ENCODE data around the gene USP1. TPM values are rescaled to one million over a fixed set of nuclear protein-coding genes. Genes with fewer than 3 reads are reported as not detected.

Gene USP1
- total RNA-seq, 2 experiments from 2014 or later: 68.4 to 69.7 TPM

DNA sequence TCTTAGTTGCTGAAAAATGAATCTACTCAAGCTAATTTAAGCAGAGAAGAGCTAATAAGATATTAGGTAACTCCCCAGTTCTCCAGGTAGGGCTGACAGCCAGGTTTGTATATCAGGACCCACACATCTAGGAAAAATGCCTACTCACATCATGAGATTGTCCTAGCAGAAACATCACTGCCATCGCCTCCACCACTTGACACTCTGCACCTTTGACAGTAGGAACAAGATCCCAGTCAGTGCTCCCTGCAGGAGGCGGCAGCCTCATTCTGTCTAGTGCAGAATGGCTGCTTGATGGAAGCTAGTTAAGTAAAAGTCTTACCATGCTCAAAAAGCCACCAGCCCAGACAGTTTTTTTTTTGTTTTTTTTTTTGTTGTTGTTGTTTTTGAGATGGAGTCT, 31.6 kb upstream of the USP1 start:
- ChIA-PET CTCF (interaction anchor here (0.6 to 8.2 kb wide), 5 partner anchors 8 to 1265 kb away, joined by 3 to 69 read pairs (median 4); no protein-coding TSS in a partner anchor), POLR2A (interaction anchor here (0.7 kb wide), 1 partner anchor 15 kb away, joined by 3 read pairs; no protein-coding TSS in a partner anchor)
- Mint-ChIP-seq H3K4me3 (no peak overlapping the region), H3K27ac (no peak overlapping the region), H3K9me3 (no peaks in the 10 kb centered on the region), H3K4me1 (ENCODE audit: low read depth) (no peaks in the 10 kb centered on the region), H3K27me3 (no peaks in the 10 kb centered on the region), H3K36me3 (no peaks in the 10 kb centered on the region)
- intact Hi-C loops (cut with micrococcal nuclease): no loop called here
- DNase-seq: no peak

GRCh38 chr1:62406576-62406975, 30.3 kb upstream of the USP1 start:
- Mint-ChIP-seq H3K27me3 (no peaks in the 10 kb centered on the region), H3K4me1 (ENCODE audit: low read depth) (no peaks in the 10 kb centered on the region), H3K36me3 (no peaks in the 10 kb centered on the region), H3K9me3 (no peaks in the 10 kb centered on the region), H3K4me3 (no peak overlapping the region), H3K27ac (no peak overlapping the region)
- no peak for DNase-seq
- ChIA-PET POLR2A (no interaction called here), CTCF (interaction anchor here (0.6 to 8.2 kb wide), 10 partner anchors 9 to 324 kb away, joined by 3 to 69 read pairs (median 3); no protein-coding TSS in a partner anchor)
- intact Hi-C loops (cut with micrococcal nuclease): no loop called here

GRCh38 chr1:62407398-62408009, 29.3 kb upstream of the USP1 start:
- Mint-ChIP-seq H3K4me1 (ENCODE audit: low read depth) (no peaks in the 10 kb centered on the region), H3K36me3 (no peaks in the 10 kb centered on the region), H3K27me3 (no peaks in the 10 kb centered on the region), H3K27ac (no peak overlapping the region), H3K4me3 (no peak overlapping the region), H3K9me3 (no peaks in the 10 kb centered on the region)
- POLR2A ChIA-PET: no interaction called here
- DNase-seq: no peak
- CTCF ChIA-PET: interaction anchor here (0.6 to 8.2 kb wide), 9 partner anchors 13 to 324 kb away, joined by 3 to 69 read pairs (median 3); no protein-coding TSS in a partner anchor
- intact Hi-C loops (cut with micrococcal nuclease): loop anchor here (1.0 kb wide), 2 partner anchors 232 to 325 kb away; no protein-coding TSS in a partner anchor

- POLR2A ChIA-PET: no interaction called here
- intact Hi-C loops (cut with micrococcal nuclease): no loop called here
- Mint-ChIP-seq H3K4me1 (ENCODE audit: low read depth) (no peaks in the 10 kb centered on the region), H3K9me3 (no peaks in the 10 kb centered on the region), H3K4me3 (no peak overlapping the region), H3K36me3 (no peaks in the 10 kb centered on the region), H3K27ac (no peak overlapping the region), H3K27me3 (peaks cover 2% of the 10 kb centered on the region)
- DNase-seq: no peak
- CTCF ChIA-PET: interaction anchor here (0.7 kb wide), 1 partner anchor 240 kb away, joined by 3 read pairs; no protein-coding TSS in a partner anchor
Measured at GRCh38 chr1:62415687-62416086, 21.2 kb upstream of the USP1 start.

- ChIA-PET POLR2A (no interaction called here), CTCF (interaction anchor here (0.8 to 1.0 kb wide), 2 partner anchors 11 to 14 kb away, joined by 3 to 4 read pairs; no protein-coding TSS in a partner anchor)
- H3K4me1 Mint-ChIP-seq (ENCODE audit: low read depth): no peaks in the 10 kb centered on the region
Measured at GRCh38 chr1:62417351-62417999, 19.4 kb upstream of the USP1 start.

DNA sequence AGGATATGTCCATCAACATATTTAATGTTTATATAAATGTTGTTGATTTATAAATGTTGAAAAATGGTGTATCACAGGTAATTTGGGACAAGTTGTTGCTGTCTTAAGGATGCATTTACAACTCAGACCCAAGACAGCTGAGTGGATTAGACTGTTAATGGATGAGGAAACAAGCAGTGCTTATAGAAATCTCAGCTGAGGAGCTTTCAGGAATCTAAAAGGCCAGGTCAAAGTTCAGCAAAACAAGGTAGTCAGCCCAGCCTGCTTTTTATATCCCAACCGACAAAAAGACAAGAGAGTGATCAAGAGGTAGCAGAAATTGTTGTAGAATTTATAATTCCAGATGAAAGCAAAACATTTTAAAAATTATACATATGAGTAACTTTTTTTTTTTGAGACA, 16.6 kb upstream of the USP1 start:
- POLR2A ChIA-PET: interaction anchor here (0.6 kb wide), 1 partner anchor 15 kb away, joined by 3 read pairs; no protein-coding TSS in a partner anchor
- no peaks in the 10 kb centered on the region for H3K4me1 Mint-ChIP-seq (ENCODE audit: low read depth)
- CTCF ChIA-PET: interaction anchor here (0.7 kb wide), 1 partner anchor 17 kb away, joined by 4 read pairs; no protein-coding TSS in a partner anchor

More at GRCh38 chr1:62417351-62417999, 19.4 kb upstream of the USP1 start:
- intact Hi-C loops (cut with micrococcal nuclease): no loop called here
- Mint-ChIP-seq H3K27me3 (peaks cover 2% of the 10 kb centered on the region), H3K9me3 (no peaks in the 10 kb centered on the region), H3K27ac (no peak overlapping the region), H3K4me3 (no peak overlapping the region), H3K36me3 (no peaks in the 10 kb centered on the region)
- DNase-seq: no peak

DNA sequence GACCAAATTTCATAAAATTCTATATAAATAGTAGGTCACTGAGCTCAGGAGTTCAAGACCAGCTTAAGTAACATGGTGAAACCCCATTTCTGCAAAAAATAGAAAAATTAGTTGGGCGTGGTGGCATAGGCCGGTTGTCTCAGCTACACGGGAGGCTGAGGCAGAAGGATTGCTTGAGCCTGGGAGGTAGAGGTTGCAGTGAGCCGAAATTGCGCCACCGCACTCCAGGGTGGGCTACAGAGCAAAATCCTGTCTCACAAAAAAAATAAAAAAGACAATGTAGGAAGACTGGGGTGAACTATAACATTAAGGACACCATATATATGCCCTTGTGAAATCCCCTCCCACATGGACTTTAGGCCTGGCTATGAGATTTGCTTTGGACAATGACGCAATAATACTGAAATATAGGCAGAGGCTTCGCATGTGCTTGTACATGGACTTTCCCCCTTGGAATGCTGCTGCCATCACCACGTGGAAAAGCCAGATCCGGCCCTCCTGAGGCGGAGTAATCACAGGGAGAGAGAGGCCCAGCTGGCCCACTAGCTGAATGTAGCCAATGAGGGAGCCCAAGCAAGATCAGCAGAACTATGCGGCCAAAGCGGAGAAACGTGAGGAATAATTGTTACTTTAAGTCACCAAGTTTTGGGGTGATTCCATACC, 13.1 kb upstream of the USP1 start:
- CTCF ChIA-PET: no interaction called here
- H3K36me3 Mint-ChIP-seq: no peaks in the 10 kb centered on the region
- H3K27ac Mint-ChIP-seq: no peak overlapping the region
- H3K27me3 Mint-ChIP-seq: no peaks in the 10 kb centered on the region
- no peaks in the 10 kb centered on the region for H3K4me1 Mint-ChIP-seq (ENCODE audit: low read depth)
- POLR2A ChIA-PET: no interaction called here
- no peak overlapping the region for H3K4me3 Mint-ChIP-seq
- DNase-seq: no peak
- H3K9me3 Mint-ChIP-seq: no peaks in the 10 kb centered on the region
- intact Hi-C loops (cut with micrococcal nuclease): no loop called here

More for the DNA sequence above, 16.6 kb upstream of the USP1 start:
- Mint-ChIP-seq H3K4me3 (no peak overlapping the region), H3K27ac (no peak overlapping the region), H3K9me3 (no peaks in the 10 kb centered on the region), H3K27me3 (no peaks in the 10 kb centered on the region), H3K36me3 (no peaks in the 10 kb centered on the region)
- intact Hi-C loops (cut with micrococcal nuclease): no loop called here
- no peak for DNase-seq

DNA sequence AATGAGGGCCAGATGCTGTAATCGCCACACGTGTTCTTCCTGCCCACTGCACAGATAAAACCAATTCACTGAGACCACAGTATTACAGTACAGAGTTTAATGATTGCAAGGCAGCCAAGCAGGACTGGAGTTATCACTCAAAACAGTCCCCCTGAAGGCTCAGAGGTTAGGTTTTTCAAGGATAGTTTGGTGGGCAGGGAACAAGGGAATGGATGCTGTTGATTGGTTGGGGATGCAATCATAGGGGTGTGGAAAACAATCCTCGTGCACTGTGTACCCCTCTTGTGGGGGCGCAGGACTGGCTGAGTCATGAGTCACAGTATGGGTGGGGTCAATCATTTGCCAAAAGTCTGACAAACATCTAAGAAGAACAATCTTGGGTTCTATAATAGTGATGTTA, 12.4 kb upstream of the USP1 start:
- CTCF ChIA-PET: interaction anchor here (1.5 to 1.7 kb wide), 2 partner anchors 11 to 249 kb away, joined by 4 to 5 read pairs; no protein-coding TSS in a partner anchor
- no peaks in the 10 kb centered on the region for H3K36me3 Mint-ChIP-seq
- no peaks in the 10 kb centered on the region for H3K9me3 Mint-ChIP-seq
- H3K27ac Mint-ChIP-seq: no peak overlapping the region
- no peaks in the 10 kb centered on the region for H3K4me1 Mint-ChIP-seq (ENCODE audit: low read depth)
- no peak for DNase-seq
- no peaks in the 10 kb centered on the region for H3K27me3 Mint-ChIP-seq
- no peak overlapping the region for H3K4me3 Mint-ChIP-seq
- POLR2A ChIA-PET: no interaction called here
- intact Hi-C loops (cut with micrococcal nuclease): no loop called here

DNA sequence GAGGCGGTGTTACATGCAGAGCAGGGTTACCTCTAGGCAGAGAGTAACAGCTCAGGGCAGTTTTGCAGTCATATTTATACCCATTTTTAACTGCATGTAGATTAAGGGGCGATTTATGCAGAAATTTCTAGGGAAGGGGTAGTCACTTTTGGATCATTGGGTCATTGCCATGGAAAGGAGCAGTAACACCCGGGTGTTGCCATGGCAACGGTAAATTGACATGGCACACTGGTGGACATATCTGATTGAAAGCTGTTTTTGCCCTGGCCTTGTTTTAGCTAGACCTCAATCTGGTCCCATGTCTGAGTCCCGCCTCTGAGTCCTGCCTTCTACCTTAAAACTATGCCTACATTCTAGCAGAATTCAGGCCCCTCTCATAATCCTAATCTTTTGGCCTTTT, 11.8 kb upstream of the USP1 start:
- POLR2A ChIA-PET: no interaction called here
- H3K4me1 Mint-ChIP-seq (ENCODE audit: low read depth): no peaks in the 10 kb centered on the region
- CTCF ChIA-PET: interaction anchor here (1.5 to 1.7 kb wide), 2 partner anchors 10 to 250 kb away, joined by 4 to 5 read pairs; no protein-coding TSS in a partner anchor
- H3K36me3 Mint-ChIP-seq: no peaks in the 10 kb centered on the region
- no peak overlapping the region for H3K27ac Mint-ChIP-seq
- no peak overlapping the region for H3K4me3 Mint-ChIP-seq
- no peaks in the 10 kb centered on the region for H3K9me3 Mint-ChIP-seq
- H3K27me3 Mint-ChIP-seq: no peaks in the 10 kb centered on the region
- intact Hi-C loops (cut with micrococcal nuclease): no loop called here
- no peak for DNase-seq

GRCh38 chr1:62426237-62426636, 10.6 kb upstream of the USP1 start:
- ChIA-PET CTCF (interaction anchor here (1.7 kb wide), 1 partner anchor 251 kb away, joined by 5 read pairs; no protein-coding TSS in a partner anchor), POLR2A (no interaction called here)
- H3K4me1 Mint-ChIP-seq (ENCODE audit: low read depth): no peaks in the 10 kb centered on the region
- H3K27ac Mint-ChIP-seq: no peak overlapping the region
- DNase-seq: no peak
- no peaks in the 10 kb centered on the region for H3K9me3 Mint-ChIP-seq
- no peak overlapping the region for H3K4me3 Mint-ChIP-seq
- no peaks in the 10 kb centered on the region for H3K36me3 Mint-ChIP-seq
- H3K27me3 Mint-ChIP-seq: no peaks in the 10 kb centered on the region
- intact Hi-C loops (cut with micrococcal nuclease): no loop called here

GRCh38 chr1:62426794-62427193, 10.1 kb upstream of the USP1 start:
- no peak overlapping the region for H3K4me3 Mint-ChIP-seq
- DNase-seq: no peak
- ChIA-PET POLR2A (no interaction called here), CTCF (no interaction called here)
- no peaks in the 10 kb centered on the region for H3K4me1 Mint-ChIP-seq (ENCODE audit: low read depth)
- H3K27me3 Mint-ChIP-seq: no peaks in the 10 kb centered on the region
- H3K9me3 Mint-ChIP-seq: no peaks in the 10 kb centered on the region
- no peak overlapping the region for H3K27ac Mint-ChIP-seq
- intact Hi-C loops (cut with micrococcal nuclease): no loop called here
- H3K36me3 Mint-ChIP-seq: no peaks in the 10 kb centered on the region

- Mint-ChIP-seq H3K4me1 (ENCODE audit: low read depth) (no peaks in the 10 kb centered on the region), H3K9me3 (no peaks in the 10 kb centered on the region), H3K36me3 (no peaks in the 10 kb centered on the region), H3K4me3 (no peak overlapping the region), H3K27ac (no peak overlapping the region), H3K27me3 (no peaks in the 10 kb centered on the region)
- intact Hi-C loops (cut with micrococcal nuclease): no loop called here
- no peak for DNase-seq
- POLR2A ChIA-PET: no interaction called here
- CTCF ChIA-PET: no interaction called here
Measured at GRCh38 chr1:62428351-62428750, 8.5 kb upstream of the USP1 start.

Measured in activated CD4-positive, alpha-beta memory T cell treated with anti-CD3 and anti-CD28 coated beads for 36 hours (primary cell).